ENCODE data around the gene ZBTB24. TPM values are rescaled to one million over a fixed set of nuclear protein-coding genes. Genes with fewer than 3 reads are reported as not detected.

Gene ZBTB24
- total RNA-seq, 4 donors from 2014 or later, result 3.0 to 7.8 (median 5.7) TPM

GRCh38 chr6:109434456-109434855 lies 48.6 kb downstream of the ZBTB24 start:
- Histone ChIP-seq H3K27me3 (no peaks in the 10 kb centered on the region), H3K27ac (no peak overlapping the region), H3K9me3 (no peaks in the 10 kb centered on the region), H3K4me3 (no peak overlapping the region), H3K4me1 (peaks cover 0 to 7% (median 2%) of the 10 kb centered on the region in 4 donors), H3K36me3 (no peaks in the 10 kb centered on the region)
- intact Hi-C loops (cut with DNase I; ENCODE audit: low total_unique reads) (no loop called here), in situ Hi-C loops (cut with MboI; ENCODE audit: low pct_ligation_motif_present in 1 of 4, low pct_unique_long_range_greater_than_20kb in 1 of 4, low sequenced_read_pairs in 3 of 4) (loop anchor here in 1 of 4 donors (25.0 kb wide), 1 partner anchor 253 kb away; the partner anchor contains the start of genes AK9 and FIG4)
- WGBS, 2 donors (ENCODE audit: low coverage in 1 of 2), result 52% methylated on average over 2 of the region's 2 CpGs; no CpG with 5 or more reads in 1 of the 2 donors
- TF ChIP-seq CTCF (IDR thresholded peaks at IDR 0.05) (no peak), POLR2AphosphoS5 (IDR thresholded peaks at IDR 0.05) (no peak), EP300 (IDR thresholded peaks at IDR 0.05; ENCODE audit: low read depth) (no peak), POLR2A (IDR thresholded peaks at IDR 0.05) (no peak)
- DNase-seq, result no peak

- TF ChIP-seq POLR2A (IDR thresholded peaks at IDR 0.05) (no peak), CTCF (IDR thresholded peaks at IDR 0.05) (no peak), EP300 (IDR thresholded peaks at IDR 0.05; ENCODE audit: low read depth) (no peak), POLR2AphosphoS5 (IDR thresholded peaks at IDR 0.05) (no peak)
- no peak for DNase-seq
- no peaks in the 10 kb centered on the region for H3K9me3 ChIP-seq
- H3K27me3 ChIP-seq, result no peaks in the 10 kb centered on the region
- no peak overlapping the region for H3K4me3 ChIP-seq
- WGBS, 2 donors (ENCODE audit: low coverage in 1 of 2), result 98% methylated on average over 3 of the region's 3 CpGs; no CpG with 5 or more reads in 1 of the 2 donors
- no peaks in the 10 kb centered on the region for H3K36me3 ChIP-seq
- intact Hi-C loops (cut with DNase I; ENCODE audit: low total_unique reads), result no loop called here
- in situ Hi-C loops (cut with MboI; ENCODE audit: low pct_ligation_motif_present in 1 of 4, low pct_unique_long_range_greater_than_20kb in 1 of 4, low sequenced_read_pairs in 3 of 4), result loop anchor here in 1 of 4 donors (25.0 kb wide), 1 partner anchor 258 kb away; the partner anchor contains the start of genes AK9 and FIG4
- H3K4me1 ChIP-seq, result peaks cover 4 to 11% (median 9%) of the 10 kb centered on the region in 4 donors
- no peak overlapping the region for H3K27ac ChIP-seq
Observed at GRCh38 chr6:109429496-109429895, 53.5 kb downstream of the ZBTB24 start.

- Histone ChIP-seq H3K27me3 (no peaks in the 10 kb centered on the region), H3K4me3 (no peak overlapping the region), H3K36me3 (no peaks in the 10 kb centered on the region), H3K4me1 (peaks cover 4 to 11% (median 9%) of the 10 kb centered on the region in 4 donors), H3K27ac (no peak overlapping the region), H3K9me3 (no peaks in the 10 kb centered on the region)
- DNase-seq, result no peak
- intact Hi-C loops (cut with DNase I; ENCODE audit: low total_unique reads) (no loop called here), in situ Hi-C loops (cut with MboI; ENCODE audit: low pct_ligation_motif_present in 1 of 4, low pct_unique_long_range_greater_than_20kb in 1 of 4, low sequenced_read_pairs in 3 of 4) (loop anchor here in 1 of 4 donors (25.0 kb wide), 1 partner anchor 258 kb away; the partner anchor contains the start of genes AK9 and FIG4)
- WGBS, 2 donors (ENCODE audit: low coverage in 1 of 2), result 17 to 33% methylated on average over 7 of the region's 7 CpGs
- no peak for TF ChIP-seq CTCF (IDR thresholded peaks at IDR 0.05)
Observed at GRCh38 chr6:109428889-109429477, 54.0 kb downstream of the ZBTB24 start.

GRCh38 chr6:109424946-109425345 lies 58.1 kb downstream of the ZBTB24 start:
- in situ Hi-C loops (cut with MboI; ENCODE audit: low pct_ligation_motif_present in 1 of 4, low pct_unique_long_range_greater_than_20kb in 1 of 4, low sequenced_read_pairs in 3 of 4) (loop anchor here in 2 of 4 donors (25.0 kb wide), 3 partner anchors 262 to 888 kb away; partner anchors contain the start of genes AK9 (in 1 of the 2) and FIG4 (in 1 of the 2)), intact Hi-C loops (cut with DNase I; ENCODE audit: low total_unique reads) (no loop called here)
- no peak overlapping the region for H3K27ac ChIP-seq
- WGBS, 2 donors (ENCODE audit: low coverage in 1 of 2), result 86 to 94% methylated on average over 2 of the region's 2 CpGs
- no peak for TF ChIP-seq CTCF (IDR thresholded peaks at IDR 0.05)
- no peak for TF ChIP-seq POLR2A (IDR thresholded peaks at IDR 0.05)
- TF ChIP-seq POLR2AphosphoS5 (IDR thresholded peaks at IDR 0.05), result no peak
- no peak for TF ChIP-seq EP300 (IDR thresholded peaks at IDR 0.05; ENCODE audit: low read depth)
- H3K27me3 ChIP-seq, result no peaks in the 10 kb centered on the region
- no peak overlapping the region for H3K4me3 ChIP-seq
- no peaks in the 10 kb centered on the region for H3K9me3 ChIP-seq
- no peaks in the 10 kb centered on the region for H3K36me3 ChIP-seq
- peaks cover 4 to 11% (median 9%) of the 10 kb centered on the region in 4 donors for H3K4me1 ChIP-seq
- DNase-seq, result no peak

All from transverse colon (tissue), 4 donors.